GM23338 (cell line): Measurements from ENCODE around the gene CDKAL1. TPM values are rescaled to one million over a fixed set of nuclear protein-coding genes. Genes with fewer than 3 reads are reported as not detected.
"Not testable (repeated sequence)": the region's sequence is repeated elsewhere in the genome, so short reads cannot be mapped to it uniquely, and the experiment has no call there.

Source experiments
- ATAC-seq: fragments of 200-7000 bp; cut with Tn5 transposase; 3 replicates; pipeline ENCODE4 v1.9.1; 2020
- DNase-seq: peaks from one replicate; pipeline ENCODE4 v3.0.0-alpha.2; 2015; ENCODE audit warnings: low spot score
- H2AFZ ChIP-seq: fragments of 200-600 bp; sonication (generic); 2 replicates; pipeline ENCODE4 v1.8.0; 2016; ENCODE audit warnings: antibody characterized with exemption, mild to moderate bottlenecking, moderate library complexity
- H3F3A ChIP-seq: fragments of 200-600 bp; sonication (generic); replicated peaks from 2 replicates; pipeline ENCODE4 v1.8.0; 2017; ENCODE audit warnings: antibody characterized with exemption, mixed run types, low read depth
- H3K27ac ChIP-seq: fragments of 200-600 bp; sonication (generic); 2 replicates; pipeline ENCODE4 v1.6.1; 2016; ENCODE audit warnings: low read depth
- H3K27me3 ChIP-seq: fragments of 200-600 bp; sonication (generic); 2 replicates; pipeline ENCODE4 v1.8.0; 2016; ENCODE audit warnings: mild to moderate bottlenecking, mixed run types, moderate library complexity; ENCODE audit not compliant: insufficient read depth
- H3K36me3 ChIP-seq: fragments of 200-600 bp; sonication (generic); 2 replicates; pipeline ENCODE4 v1.8.0; 2016; ENCODE audit warnings: mild to moderate bottlenecking; ENCODE audit not compliant: insufficient read depth
- H3K4me1 ChIP-seq: fragments of 200-600 bp; sonication (generic); 2 replicates; pipeline ENCODE4 v1.8.0; 2016; ENCODE audit warnings: mild to moderate bottlenecking, moderate library complexity; ENCODE audit not compliant: insufficient read depth
- H3K4me2 ChIP-seq: fragments of 200-600 bp; sonication (generic); 2 replicates; pipeline ENCODE4 v1.7.1; 2017; ENCODE audit warnings: mixed run types
- H3K4me3 ChIP-seq: fragments of 200-600 bp; sonication (generic); 2 replicates; pipeline ENCODE4 v1.6.1; 2016; ENCODE audit warnings: mixed run types
- H3K79me2 ChIP-seq: fragments of 200-600 bp; sonication (generic); replicated peaks from 2 replicates; pipeline ENCODE4 v1.8.0; 2017; ENCODE audit warnings: mild to moderate bottlenecking; ENCODE audit not compliant: insufficient read depth
- H3K9me2 ChIP-seq: fragments of 200-600 bp; sonication (generic); 2 replicates; pipeline ENCODE4 v1.8.0; 2017; ENCODE audit not compliant: insufficient read depth
- H4K20me1 ChIP-seq: fragments of 200-600 bp; sonication (generic); replicated peaks from 2 replicates; pipeline ENCODE4 v1.8.0; 2017; ENCODE audit warnings: mild to moderate bottlenecking; ENCODE audit not compliant: insufficient read depth
- H3K27ac Mint-ChIP-seq: 2 replicates; pipeline ENCODE4 v1.8.0; 2020; ENCODE audit warnings: inconsistent platforms, mild to moderate bottlenecking, moderate library complexity, mixed read lengths
- H3K27me3 Mint-ChIP-seq: 3 replicates; pipeline ENCODE4 v1.8.0; 2022; ENCODE audit warnings: low read depth, mild to moderate bottlenecking, moderate library complexity, mixed read lengths, inconsistent platforms; ENCODE audit not compliant: insufficient read depth, poor library complexity
- H3K36me3 Mint-ChIP-seq: 3 replicates; pipeline ENCODE4 v1.8.0; 2021; ENCODE audit warnings: low read depth, mild to moderate bottlenecking, inconsistent platforms, moderate library complexity, mixed read lengths
- H3K4me1 Mint-ChIP-seq: 3 replicates; pipeline ENCODE4 v1.8.0; 2020; ENCODE audit warnings: mild to moderate bottlenecking, inconsistent platforms, mixed read lengths
- H3K4me3 Mint-ChIP-seq: 3 replicates; pipeline ENCODE4 v1.8.0; 2021; ENCODE audit warnings: moderate library complexity, mild to moderate bottlenecking, inconsistent platforms, mixed read lengths
- H3K9me3 Mint-ChIP-seq: 3 replicates; pipeline ENCODE4 v1.8.0; 2020; ENCODE audit warnings: moderate library complexity, mild to moderate bottlenecking, inconsistent platforms, mixed read lengths
- EZH2 ChIP-seq: fragments of 200-600 bp; sonication (generic); IDR thresholded peaks from one replicate; pipeline ENCODE4 v1.8.0; 2017; ENCODE audit warnings: antibody characterized with exemption, mild to moderate bottlenecking, low read depth; ENCODE audit not compliant: unreplicated experiment
- NANOG ChIP-seq: IDR thresholded peaks from 2 replicates; pipeline ENCODE4 v1.6.1; 2016; ENCODE audit warnings: antibody characterized with exemption, borderline replicate concordance
- polyA plus RNA-seq: library from polyadenylated mRNA; unstranded; fragments of >200 nt; fragmentation: Nextera tagmentation; extraction: Ambion mirVana; gene quantifications from 2 replicates; pipeline ENCODE4 v1.2.1, GENCODE V29; 2016
- total RNA-seq: library from RNA; depleted of rRNA; stranded (reverse); fragments of >200 nt; shearing (Covaris generic); gene quantifications from 2 replicates; pipeline ENCODE4 v1.2.3, GENCODE V29; 2014
- TF ChIP-seq, protein P1 (sequence below), 2 experiments: fragments of 200-600 bp in 1 of 2; sonication (generic) in 1 of 2; conservative IDR thresholded peaks; 2 replicates each; pipeline versions ENCODE4 v1.5.1 to v1.6.1; 2016 to 2017; ENCODE audit warnings: antibody characterized with exemption in 2 of 2, low read depth in 2 of 2, mild to moderate bottlenecking in 2 of 2, moderate library complexity in 1 of 2
- TF ChIP-seq, protein P2 (sequence below): fragments of 250-450 bp; sonication (Bioruptor Pico); IDR thresholded peaks from 2 replicates; pipeline ENCODE4 v1.5.0; 2020; ENCODE audit warnings: mild to moderate bottlenecking, moderate library complexity
- TF ChIP-seq, protein P3 (sequence below): IDR thresholded peaks from one replicate; pipeline ENCODE4 v1.6.1; 2018; ENCODE audit warnings: antibody characterized with exemption; ENCODE audit not compliant: unreplicated experiment

The CDKAL1 gene
- total and polyA plus RNA-seq, 2 experiments from 2014 or later = 17.8 to 35.0 TPM

GRCh38 chr6:20525208-20525607 is 9.0 kb upstream of the CDKAL1 start:
- H3K27me3 Mint-ChIP-seq, DNase-seq, H3F3A ChIP-seq, H3K4me3 ChIP-seq, H3K4me3 Mint-ChIP-seq, H3K9me3 Mint-ChIP-seq, H3K36me3 Mint-ChIP-seq, H3K79me2 ChIP-seq, H2AFZ ChIP-seq, H4K20me1 ChIP-seq, H3K4me2 ChIP-seq, H3K9me2 ChIP-seq, ATAC-seq, H3K36me3 ChIP-seq, H3K27me3 ChIP-seq, H3K27ac ChIP-seq, H3K27ac Mint-ChIP-seq: not testable (repeated sequence)
- H3K4me1 ChIP-seq = peaks cover 27% of the 10 kb centered on the region
- peaks cover 20% of the 10 kb centered on the region for H3K4me1 Mint-ChIP-seq

GRCh38 chr6:20529086-20529448 is 5.2 kb upstream of the CDKAL1 start:
- H3K27me3 ChIP-seq, H3K9me3 Mint-ChIP-seq, H3K4me2 ChIP-seq, H2AFZ ChIP-seq, H3K27ac ChIP-seq, H3K79me2 ChIP-seq, H3F3A ChIP-seq, H4K20me1 ChIP-seq, H3K36me3 Mint-ChIP-seq, H3K4me3 ChIP-seq, H3K9me2 ChIP-seq, H3K36me3 ChIP-seq, H3K4me3 Mint-ChIP-seq: not testable (repeated sequence)
- Mint-ChIP-seq H3K27me3 (peaks cover 10% of the 10 kb centered on the region), H3K27ac (0 out of 2 replicates have a peak overlapping the region, but pooled peaks have one; percentile 46), H3K4me1 (peaks cover 16% of the 10 kb centered on the region)
- H3K4me1 ChIP-seq = peaks cover 26% of the 10 kb centered on the region
- DNase-seq (peak; percentile 77), ATAC-seq (peak; percentile 56)
- TF ChIP-seq, protein P1, sequence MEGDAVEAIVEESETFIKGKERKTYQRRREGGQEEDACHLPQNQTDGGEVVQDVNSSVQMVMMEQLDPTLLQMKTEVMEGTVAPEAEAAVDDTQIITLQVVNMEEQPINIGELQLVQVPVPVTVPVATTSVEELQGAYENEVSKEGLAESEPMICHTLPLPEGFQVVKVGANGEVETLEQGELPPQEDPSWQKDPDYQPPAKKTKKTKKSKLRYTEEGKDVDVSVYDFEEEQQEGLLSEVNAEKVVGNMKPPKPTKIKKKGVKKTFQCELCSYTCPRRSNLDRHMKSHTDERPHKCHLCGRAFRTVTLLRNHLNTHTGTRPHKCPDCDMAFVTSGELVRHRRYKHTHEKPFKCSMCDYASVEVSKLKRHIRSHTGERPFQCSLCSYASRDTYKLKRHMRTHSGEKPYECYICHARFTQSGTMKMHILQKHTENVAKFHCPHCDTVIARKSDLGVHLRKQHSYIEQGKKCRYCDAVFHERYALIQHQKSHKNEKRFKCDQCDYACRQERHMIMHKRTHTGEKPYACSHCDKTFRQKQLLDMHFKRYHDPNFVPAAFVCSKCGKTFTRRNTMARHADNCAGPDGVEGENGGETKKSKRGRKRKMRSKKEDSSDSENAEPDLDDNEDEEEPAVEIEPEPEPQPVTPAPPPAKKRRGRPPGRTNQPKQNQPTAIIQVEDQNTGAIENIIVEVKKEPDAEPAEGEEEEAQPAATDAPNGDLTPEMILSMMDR (conservative IDR thresholded peaks at IDR 0.05; ENCODE audit: low read depth in 2 of 2) = peak; percentile 53 to 73

GRCh38 chr6:20532881-20533280 is 1.4 kb upstream of the CDKAL1 start:
- no peaks in the 10 kb centered on the region for H4K20me1 ChIP-seq
- no peak for DNase-seq
- TF ChIP-seq EZH2 (no peak), NANOG (no peak)
- TF ChIP-seq, protein P2, sequence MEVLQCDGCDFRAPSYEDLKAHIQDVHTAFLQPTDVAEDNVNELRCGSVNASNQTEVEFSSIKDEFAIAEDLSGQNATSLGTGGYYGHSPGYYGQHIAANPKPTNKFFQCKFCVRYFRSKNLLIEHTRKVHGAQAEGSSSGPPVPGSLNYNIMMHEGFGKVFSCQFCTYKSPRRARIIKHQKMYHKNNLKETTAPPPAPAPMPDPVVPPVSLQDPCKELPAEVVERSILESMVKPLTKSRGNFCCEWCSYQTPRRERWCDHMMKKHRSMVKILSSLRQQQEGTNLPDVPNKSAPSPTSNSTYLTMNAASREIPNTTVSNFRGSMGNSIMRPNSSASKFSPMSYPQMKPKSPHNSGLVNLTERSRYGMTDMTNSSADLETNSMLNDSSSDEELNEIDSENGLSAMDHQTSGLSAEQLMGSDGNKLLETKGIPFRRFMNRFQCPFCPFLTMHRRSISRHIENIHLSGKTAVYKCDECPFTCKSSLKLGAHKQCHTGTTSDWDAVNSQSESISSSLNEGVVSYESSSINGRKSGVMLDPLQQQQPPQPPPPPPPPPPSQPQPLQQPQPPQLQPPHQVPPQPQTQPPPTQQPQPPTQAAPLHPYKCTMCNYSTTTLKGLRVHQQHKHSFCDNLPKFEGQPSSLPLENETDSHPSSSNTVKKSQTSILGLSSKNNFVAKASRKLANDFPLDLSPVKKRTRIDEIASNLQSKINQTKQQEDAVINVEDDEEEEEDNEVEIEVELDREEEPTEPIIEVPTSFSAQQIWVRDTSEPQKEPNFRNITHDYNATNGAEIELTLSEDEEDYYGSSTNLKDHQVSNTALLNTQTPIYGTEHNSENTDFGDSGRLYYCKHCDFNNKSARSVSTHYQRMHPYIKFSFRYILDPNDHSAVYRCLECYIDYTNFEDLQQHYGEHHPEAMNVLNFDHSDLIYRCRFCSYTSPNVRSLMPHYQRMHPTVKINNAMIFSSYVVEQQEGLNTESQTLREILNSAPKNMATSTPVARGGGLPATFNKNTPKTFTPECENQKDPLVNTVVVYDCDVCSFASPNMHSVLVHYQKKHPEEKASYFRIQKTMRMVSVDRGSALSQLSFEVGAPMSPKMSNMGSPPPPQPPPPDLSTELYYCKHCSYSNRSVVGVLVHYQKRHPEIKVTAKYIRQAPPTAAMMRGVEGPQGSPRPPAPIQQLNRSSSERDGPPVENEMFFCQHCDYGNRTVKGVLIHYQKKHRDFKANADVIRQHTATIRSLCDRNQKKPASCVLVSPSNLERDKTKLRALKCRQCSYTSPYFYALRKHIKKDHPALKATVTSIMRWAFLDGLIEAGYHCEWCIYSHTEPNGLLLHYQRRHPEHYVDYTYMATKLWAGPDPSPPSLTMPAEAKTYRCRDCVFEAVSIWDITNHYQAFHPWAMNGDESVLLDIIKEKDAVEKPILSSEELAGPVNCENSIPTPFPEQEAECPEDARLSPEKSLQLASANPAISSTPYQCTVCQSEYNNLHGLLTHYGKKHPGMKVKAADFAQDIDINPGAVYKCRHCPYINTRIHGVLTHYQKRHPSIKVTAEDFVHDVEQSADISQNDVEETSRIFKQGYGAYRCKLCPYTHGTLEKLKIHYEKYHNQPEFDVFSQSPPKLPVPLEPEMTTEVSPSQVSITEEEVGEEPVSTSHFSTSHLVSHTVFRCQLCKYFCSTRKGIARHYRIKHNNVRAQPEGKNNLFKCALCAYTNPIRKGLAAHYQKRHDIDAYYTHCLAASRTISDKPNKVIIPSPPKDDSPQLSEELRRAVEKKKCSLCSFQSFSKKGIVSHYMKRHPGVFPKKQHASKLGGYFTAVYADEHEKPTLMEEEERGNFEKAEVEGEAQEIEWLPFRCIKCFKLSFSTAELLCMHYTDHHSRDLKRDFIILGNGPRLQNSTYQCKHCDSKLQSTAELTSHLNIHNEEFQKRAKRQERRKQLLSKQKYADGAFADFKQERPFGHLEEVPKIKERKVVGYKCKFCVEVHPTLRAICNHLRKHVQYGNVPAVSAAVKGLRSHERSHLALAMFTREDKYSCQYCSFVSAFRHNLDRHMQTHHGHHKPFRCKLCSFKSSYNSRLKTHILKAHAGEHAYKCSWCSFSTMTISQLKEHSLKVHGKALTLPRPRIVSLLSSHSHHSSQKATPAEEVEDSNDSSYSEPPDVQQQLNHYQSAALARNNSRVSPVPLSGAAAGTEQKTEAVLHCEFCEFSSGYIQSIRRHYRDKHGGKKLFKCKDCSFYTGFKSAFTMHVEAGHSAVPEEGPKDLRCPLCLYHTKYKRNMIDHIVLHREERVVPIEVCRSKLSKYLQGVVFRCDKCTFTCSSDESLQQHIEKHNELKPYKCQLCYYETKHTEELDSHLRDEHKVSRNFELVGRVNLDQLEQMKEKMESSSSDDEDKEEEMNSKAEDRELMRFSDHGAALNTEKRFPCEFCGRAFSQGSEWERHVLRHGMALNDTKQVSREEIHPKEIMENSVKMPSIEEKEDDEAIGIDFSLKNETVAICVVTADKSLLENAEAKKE (CRISPR knock-in tag) = no peak
- TF ChIP-seq, protein P3, sequence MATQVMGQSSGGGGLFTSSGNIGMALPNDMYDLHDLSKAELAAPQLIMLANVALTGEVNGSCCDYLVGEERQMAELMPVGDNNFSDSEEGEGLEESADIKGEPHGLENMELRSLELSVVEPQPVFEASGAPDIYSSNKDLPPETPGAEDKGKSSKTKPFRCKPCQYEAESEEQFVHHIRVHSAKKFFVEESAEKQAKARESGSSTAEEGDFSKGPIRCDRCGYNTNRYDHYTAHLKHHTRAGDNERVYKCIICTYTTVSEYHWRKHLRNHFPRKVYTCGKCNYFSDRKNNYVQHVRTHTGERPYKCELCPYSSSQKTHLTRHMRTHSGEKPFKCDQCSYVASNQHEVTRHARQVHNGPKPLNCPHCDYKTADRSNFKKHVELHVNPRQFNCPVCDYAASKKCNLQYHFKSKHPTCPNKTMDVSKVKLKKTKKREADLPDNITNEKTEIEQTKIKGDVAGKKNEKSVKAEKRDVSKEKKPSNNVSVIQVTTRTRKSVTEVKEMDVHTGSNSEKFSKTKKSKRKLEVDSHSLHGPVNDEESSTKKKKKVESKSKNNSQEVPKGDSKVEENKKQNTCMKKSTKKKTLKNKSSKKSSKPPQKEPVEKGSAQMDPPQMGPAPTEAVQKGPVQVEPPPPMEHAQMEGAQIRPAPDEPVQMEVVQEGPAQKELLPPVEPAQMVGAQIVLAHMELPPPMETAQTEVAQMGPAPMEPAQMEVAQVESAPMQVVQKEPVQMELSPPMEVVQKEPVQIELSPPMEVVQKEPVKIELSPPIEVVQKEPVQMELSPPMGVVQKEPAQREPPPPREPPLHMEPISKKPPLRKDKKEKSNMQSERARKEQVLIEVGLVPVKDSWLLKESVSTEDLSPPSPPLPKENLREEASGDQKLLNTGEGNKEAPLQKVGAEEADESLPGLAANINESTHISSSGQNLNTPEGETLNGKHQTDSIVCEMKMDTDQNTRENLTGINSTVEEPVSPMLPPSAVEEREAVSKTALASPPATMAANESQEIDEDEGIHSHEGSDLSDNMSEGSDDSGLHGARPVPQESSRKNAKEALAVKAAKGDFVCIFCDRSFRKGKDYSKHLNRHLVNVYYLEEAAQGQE = no peak

More at GRCh38 chr6:20532881-20533280, 1.4 kb upstream of the CDKAL1 start:
- H3K9me2 ChIP-seq = no peaks in the 10 kb centered on the region
- peaks cover 21% of the 10 kb centered on the region; the same call in 1 of the 2 replicates for H3K4me1 ChIP-seq
- H3K79me2 ChIP-seq = peaks cover 34% of the 10 kb centered on the region
- no peak overlapping the region for H3K27ac ChIP-seq
- H3K4me3 ChIP-seq = no peak overlapping the region
- Mint-ChIP-seq H3K4me1 (peaks cover 15% of the 10 kb centered on the region), H3K4me3 (no peak overlapping the region), H3K27ac (no peak overlapping the region), H3K9me3 (no peaks in the 10 kb centered on the region), H3K27me3 (peaks cover 8% of the 10 kb centered on the region), H3K36me3 (peaks cover 5% of the 10 kb centered on the region; the same call in 1 of the 3 replicates)
- ATAC-seq = no peak
- H3K27me3 ChIP-seq = no peaks in the 10 kb centered on the region
- no peak overlapping the region for H2AFZ ChIP-seq
- H3K4me2 ChIP-seq = no peak overlapping the region
- H3F3A ChIP-seq = no peaks in the 10 kb centered on the region; the same call in 1 of the 2 replicates
- H3K36me3 ChIP-seq = no peaks in the 10 kb centered on the region
